Breast epithelium (tissue), 3 donors: ENCODE results near the gene CLIC3.

ENCODE experiments used
- CTCF ChIP-seq, 3 donors: fragments of 450-650 bp; IDR thresholded peaks; one replicate each; pipeline ENCODE4 v1.5.1; 2016 to 2017; ENCODE audit warnings: antibody characterized with exemption in 3 of 3, mild to moderate bottlenecking in 3 of 3, moderate library complexity in 3 of 3
- POLR2A ChIP-seq: fragments of 450-650 bp; IDR thresholded peaks from one replicate; pipeline ENCODE4 v1.6.1; 2016; ENCODE audit warnings: antibody characterized with exemption, mild to moderate bottlenecking, moderate library complexity

GRCh38 chr9:137035507-137035834 is 39.1 kb upstream of the CLIC3 start:
- TF ChIP-seq POLR2A, result no peak
- peak in 1 of 3 donors; percentile 5 for TF ChIP-seq CTCF (IDR thresholded peaks at IDR 0.05)
